HEK293 (cell line): ENCODE data around the gene HECTD3.

Source experiments
- KLF1 ChIP-seq: fragments of 450-650 bp; formaldehyde crosslinking; IDR thresholded peaks from 2 replicates; pipeline ENCODE4 v1.5.1; 2016; ENCODE audit warnings: missing biosample characterization, missing genetic modification characterization
- MZF1 ChIP-seq: fragments of 450-650 bp; formaldehyde crosslinking; IDR thresholded peaks from 2 replicates; pipeline ENCODE4 v1.5.1; 2017; ENCODE audit warnings: missing biosample characterization, missing genetic modification characterization, borderline replicate concordance
- OVOL3 ChIP-seq: fragments of 450-650 bp; formaldehyde crosslinking; IDR thresholded peaks from 2 replicates; pipeline ENCODE4 v1.5.1; 2016; ENCODE audit warnings: missing biosample characterization, missing genetic modification characterization
- ZNF140 ChIP-seq: fragments of 450-650 bp; formaldehyde crosslinking; IDR thresholded peaks from 2 replicates; pipeline ENCODE4 v1.5.1; 2016; ENCODE audit warnings: missing biosample characterization, missing genetic modification characterization
- ZNF248 ChIP-seq: fragments of 450-650 bp; formaldehyde crosslinking; IDR thresholded peaks from 2 replicates; pipeline ENCODE4 v1.5.1; 2017; ENCODE audit warnings: missing biosample characterization, missing genetic modification characterization
- ZNF292 ChIP-seq: fragments of 450-650 bp; formaldehyde crosslinking; IDR thresholded peaks from 2 replicates; pipeline ENCODE4 v1.5.1; 2016; ENCODE audit warnings: low read depth, missing biosample characterization, missing genetic modification characterization, borderline replicate concordance
- ZNF555 ChIP-seq: fragments of 450-650 bp; formaldehyde crosslinking; conservative IDR thresholded peaks from 2 replicates; pipeline ENCODE4 v1.5.1; 2017; ENCODE audit warnings: missing biosample characterization, mild to moderate bottlenecking, missing genetic modification characterization, inconsistent platforms
- ZNF585B ChIP-seq: fragments of 450-650 bp; formaldehyde crosslinking; IDR thresholded peaks from 2 replicates; pipeline ENCODE4 v1.5.1; 2016; ENCODE audit warnings: missing biosample characterization, missing genetic modification characterization
- ZNF677 ChIP-seq: fragments of 450-650 bp; IDR thresholded peaks from 2 replicates; pipeline ENCODE4 v1.5.0; 2018; ENCODE audit warnings: missing biosample characterization, mild to moderate bottlenecking, missing genetic modification characterization, moderate library complexity
- ZNF707 ChIP-seq: fragments of 450-650 bp; formaldehyde crosslinking; IDR thresholded peaks from 2 replicates; pipeline ENCODE4 v1.5.1; 2016; ENCODE audit warnings: missing biosample characterization, missing genetic modification characterization
- ZSCAN16 ChIP-seq: fragments of 450-650 bp; formaldehyde crosslinking; IDR thresholded peaks from 2 replicates; pipeline ENCODE4 v1.5.1; 2016; ENCODE audit warnings: missing biosample characterization, missing genetic modification characterization
- ZXDB ChIP-seq: fragments of 450-650 bp; formaldehyde crosslinking; IDR thresholded peaks from 2 replicates; pipeline ENCODE4 v1.5.1; 2016; ENCODE audit warnings: missing biosample characterization, missing genetic modification characterization
- TF ChIP-seq, protein P1 (sequence below): fragments of 450-650 bp; formaldehyde crosslinking; IDR thresholded peaks from 2 replicates; pipeline ENCODE4 v1.5.1; 2016; ENCODE audit warnings: missing biosample characterization, missing genetic modification characterization
- TF ChIP-seq, protein P2 (sequence below): fragments of 450-650 bp; formaldehyde crosslinking; IDR thresholded peaks from 2 replicates; pipeline ENCODE4 v1.5.1; 2016; ENCODE audit warnings: missing biosample characterization, missing genetic modification characterization
- TF ChIP-seq, protein P3 (sequence below): fragments of 450-650 bp; formaldehyde crosslinking; IDR thresholded peaks from 2 replicates; pipeline ENCODE4 v1.5.1; 2017; ENCODE audit warnings: missing biosample characterization, missing genetic modification characterization
- TF ChIP-seq, protein P4 (sequence below): fragments of 450-650 bp; formaldehyde crosslinking; IDR thresholded peaks from 2 replicates; pipeline ENCODE4 v1.5.1; 2016; ENCODE audit warnings: missing biosample characterization, missing genetic modification characterization
- TF ChIP-seq, protein P5 (sequence below): fragments of 450-650 bp; formaldehyde crosslinking; IDR thresholded peaks from 2 replicates; pipeline ENCODE4 v1.5.1; 2016; ENCODE audit warnings: missing biosample characterization, missing genetic modification characterization, borderline replicate concordance
- TF ChIP-seq, protein P6 (sequence below): fragments of 450-650 bp; formaldehyde crosslinking; IDR thresholded peaks from 2 replicates; pipeline ENCODE4 v1.5.1; 2017; ENCODE audit warnings: missing biosample characterization, missing genetic modification characterization

HECTD3 gene

DNA sequence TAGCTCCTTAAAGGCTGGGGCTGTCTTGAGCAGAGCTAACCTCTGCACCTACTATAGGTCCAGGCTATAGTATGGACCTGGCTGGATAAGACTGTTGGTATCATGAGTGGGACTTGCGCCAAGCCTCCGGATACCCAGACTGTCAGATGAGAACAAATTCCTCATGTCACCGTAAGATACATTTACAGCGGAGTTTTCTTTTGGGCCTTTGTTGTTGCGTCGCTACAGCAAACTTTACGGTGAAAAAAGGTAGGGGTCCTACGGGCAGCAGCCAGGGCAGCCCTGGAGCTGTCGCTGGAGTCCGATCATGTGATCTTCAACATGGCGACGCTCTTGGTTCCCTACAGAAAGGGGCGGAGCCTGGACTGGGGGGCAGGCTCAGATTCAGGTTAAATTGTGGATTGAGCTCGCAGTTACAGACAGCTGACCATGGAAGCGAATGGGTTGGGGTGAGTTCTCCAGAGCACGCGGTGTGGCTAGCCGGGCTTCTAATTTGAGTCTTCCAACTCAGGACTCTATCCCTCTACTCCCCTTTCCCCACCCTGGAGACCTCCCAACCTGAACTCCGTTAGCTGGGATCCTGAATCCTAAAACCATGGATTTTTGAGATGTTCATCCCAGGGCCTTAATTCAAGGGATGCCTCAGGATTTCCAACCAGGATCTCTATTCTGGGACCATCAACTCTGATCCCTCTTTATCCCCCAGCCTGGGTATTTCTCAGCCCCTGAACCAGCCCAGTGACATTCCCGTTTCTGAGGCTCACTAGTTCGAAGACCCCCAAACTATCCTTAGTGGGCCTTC, 914 bp upstream of the HECTD3 start, which contains the start of gene UROD (continued):
- TF ChIP-seq, protein P1, sequence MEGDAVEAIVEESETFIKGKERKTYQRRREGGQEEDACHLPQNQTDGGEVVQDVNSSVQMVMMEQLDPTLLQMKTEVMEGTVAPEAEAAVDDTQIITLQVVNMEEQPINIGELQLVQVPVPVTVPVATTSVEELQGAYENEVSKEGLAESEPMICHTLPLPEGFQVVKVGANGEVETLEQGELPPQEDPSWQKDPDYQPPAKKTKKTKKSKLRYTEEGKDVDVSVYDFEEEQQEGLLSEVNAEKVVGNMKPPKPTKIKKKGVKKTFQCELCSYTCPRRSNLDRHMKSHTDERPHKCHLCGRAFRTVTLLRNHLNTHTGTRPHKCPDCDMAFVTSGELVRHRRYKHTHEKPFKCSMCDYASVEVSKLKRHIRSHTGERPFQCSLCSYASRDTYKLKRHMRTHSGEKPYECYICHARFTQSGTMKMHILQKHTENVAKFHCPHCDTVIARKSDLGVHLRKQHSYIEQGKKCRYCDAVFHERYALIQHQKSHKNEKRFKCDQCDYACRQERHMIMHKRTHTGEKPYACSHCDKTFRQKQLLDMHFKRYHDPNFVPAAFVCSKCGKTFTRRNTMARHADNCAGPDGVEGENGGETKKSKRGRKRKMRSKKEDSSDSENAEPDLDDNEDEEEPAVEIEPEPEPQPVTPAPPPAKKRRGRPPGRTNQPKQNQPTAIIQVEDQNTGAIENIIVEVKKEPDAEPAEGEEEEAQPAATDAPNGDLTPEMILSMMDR, result no peak
- TF ChIP-seq, protein P2, sequence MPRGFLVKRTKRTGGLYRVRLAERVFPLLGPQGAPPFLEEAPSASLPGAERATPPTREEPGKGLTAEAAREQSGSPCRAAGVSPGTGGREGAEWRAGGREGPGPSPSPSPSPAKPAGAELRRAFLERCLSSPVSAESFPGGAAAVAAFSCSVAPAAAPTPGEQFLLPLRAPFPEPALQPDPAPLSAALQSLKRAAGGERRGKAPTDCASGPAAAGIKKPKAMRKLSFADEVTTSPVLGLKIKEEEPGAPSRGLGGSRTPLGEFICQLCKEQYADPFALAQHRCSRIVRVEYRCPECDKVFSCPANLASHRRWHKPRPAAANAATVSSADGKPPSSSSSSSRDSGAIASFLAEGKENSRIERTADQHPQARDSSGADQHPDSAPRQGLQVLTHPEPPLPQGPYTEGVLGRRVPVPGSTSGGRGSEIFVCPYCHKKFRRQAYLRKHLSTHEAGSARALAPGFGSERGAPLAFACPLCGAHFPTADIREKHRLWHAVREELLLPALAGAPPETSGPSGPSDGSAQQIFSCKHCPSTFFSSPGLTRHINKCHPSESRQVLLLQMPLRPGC (tag by site-specific recombination), result no peak
- no peak for TF ChIP-seq ZNF248 (tag by site-specific recombination)
- TF ChIP-seq, protein P3, sequence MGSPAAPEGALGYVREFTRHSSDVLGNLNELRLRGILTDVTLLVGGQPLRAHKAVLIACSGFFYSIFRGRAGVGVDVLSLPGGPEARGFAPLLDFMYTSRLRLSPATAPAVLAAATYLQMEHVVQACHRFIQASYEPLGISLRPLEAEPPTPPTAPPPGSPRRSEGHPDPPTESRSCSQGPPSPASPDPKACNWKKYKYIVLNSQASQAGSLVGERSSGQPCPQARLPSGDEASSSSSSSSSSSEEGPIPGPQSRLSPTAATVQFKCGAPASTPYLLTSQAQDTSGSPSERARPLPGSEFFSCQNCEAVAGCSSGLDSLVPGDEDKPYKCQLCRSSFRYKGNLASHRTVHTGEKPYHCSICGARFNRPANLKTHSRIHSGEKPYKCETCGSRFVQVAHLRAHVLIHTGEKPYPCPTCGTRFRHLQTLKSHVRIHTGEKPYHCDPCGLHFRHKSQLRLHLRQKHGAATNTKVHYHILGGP (tag by site-specific recombination), result no peak
- TF ChIP-seq, protein P4, sequence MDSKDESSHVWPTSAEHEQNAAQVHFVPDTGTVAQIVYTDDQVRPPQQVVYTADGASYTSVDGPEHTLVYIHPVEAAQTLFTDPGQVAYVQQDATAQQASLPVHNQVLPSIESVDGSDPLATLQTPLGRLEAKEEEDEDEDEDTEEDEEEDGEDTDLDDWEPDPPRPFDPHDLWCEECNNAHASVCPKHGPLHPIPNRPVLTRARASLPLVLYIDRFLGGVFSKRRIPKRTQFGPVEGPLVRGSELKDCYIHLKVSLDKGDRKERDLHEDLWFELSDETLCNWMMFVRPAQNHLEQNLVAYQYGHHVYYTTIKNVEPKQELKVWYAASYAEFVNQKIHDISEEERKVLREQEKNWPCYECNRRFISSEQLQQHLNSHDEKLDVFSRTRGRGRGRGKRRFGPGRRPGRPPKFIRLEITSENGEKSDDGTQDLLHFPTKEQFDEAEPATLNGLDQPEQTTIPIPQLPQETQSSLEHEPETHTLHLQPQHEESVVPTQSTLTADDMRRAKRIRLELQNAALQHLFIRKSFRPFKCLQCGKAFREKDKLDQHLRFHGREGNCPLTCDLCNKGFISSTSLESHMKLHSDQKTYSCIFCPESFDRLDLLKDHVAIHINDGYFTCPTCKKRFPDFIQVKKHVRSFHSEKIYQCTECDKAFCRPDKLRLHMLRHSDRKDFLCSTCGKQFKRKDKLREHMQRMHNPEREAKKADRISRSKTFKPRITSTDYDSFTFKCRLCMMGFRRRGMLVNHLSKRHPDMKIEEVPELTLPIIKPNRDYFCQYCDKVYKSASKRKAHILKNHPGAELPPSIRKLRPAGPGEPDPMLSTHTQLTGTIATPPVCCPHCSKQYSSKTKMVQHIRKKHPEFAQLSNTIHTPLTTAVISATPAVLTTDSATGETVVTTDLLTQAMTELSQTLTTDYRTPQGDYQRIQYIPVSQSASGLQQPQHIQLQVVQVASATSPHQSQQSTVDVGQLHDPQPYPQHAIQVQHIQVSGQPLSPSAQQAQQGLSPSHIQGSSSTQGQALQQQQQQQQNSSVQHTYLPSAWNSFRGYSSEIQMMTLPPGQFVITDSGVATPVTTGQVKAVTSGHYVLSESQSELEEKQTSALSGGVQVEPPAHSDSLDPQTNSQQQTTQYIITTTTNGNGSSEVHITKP (tag by site-specific recombination), result peak; percentile 73; the same call in 1 of the 2 replicates
- peak; percentile 72; the same call in 1 of the 2 replicates for TF ChIP-seq MZF1 (tag by site-specific recombination)
- TF ChIP-seq ZXDB, result peak; percentile 54
- TF ChIP-seq, protein P5, sequence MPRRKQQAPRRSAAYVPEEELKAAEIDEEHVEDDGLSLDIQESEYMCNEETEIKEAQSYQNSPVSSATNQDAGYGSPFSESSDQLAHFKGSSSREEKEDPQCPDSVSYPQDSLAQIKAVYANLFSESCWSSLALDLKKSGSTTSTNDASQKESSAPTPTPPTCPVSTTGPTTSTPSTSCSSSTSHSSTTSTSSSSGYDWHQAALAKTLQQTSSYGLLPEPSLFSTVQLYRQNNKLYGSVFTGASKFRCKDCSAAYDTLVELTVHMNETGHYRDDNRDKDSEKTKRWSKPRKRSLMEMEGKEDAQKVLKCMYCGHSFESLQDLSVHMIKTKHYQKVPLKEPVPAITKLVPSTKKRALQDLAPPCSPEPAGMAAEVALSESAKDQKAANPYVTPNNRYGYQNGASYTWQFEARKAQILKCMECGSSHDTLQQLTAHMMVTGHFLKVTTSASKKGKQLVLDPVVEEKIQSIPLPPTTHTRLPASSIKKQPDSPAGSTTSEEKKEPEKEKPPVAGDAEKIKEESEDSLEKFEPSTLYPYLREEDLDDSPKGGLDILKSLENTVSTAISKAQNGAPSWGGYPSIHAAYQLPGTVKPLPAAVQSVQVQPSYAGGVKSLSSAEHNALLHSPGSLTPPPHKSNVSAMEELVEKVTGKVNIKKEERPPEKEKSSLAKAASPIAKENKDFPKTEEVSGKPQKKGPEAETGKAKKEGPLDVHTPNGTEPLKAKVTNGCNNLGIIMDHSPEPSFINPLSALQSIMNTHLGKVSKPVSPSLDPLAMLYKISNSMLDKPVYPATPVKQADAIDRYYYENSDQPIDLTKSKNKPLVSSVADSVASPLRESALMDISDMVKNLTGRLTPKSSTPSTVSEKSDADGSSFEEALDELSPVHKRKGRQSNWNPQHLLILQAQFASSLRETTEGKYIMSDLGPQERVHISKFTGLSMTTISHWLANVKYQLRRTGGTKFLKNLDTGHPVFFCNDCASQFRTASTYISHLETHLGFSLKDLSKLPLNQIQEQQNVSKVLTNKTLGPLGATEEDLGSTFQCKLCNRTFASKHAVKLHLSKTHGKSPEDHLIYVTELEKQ, result no peak
- TF ChIP-seq ZNF292 (tag by site-specific recombination), result no peak
- no peak for TF ChIP-seq ZNF585B (tag by site-specific recombination)
- TF ChIP-seq ZNF555 (tag by site-specific recombination), result no peak
- TF ChIP-seq ZNF677 (tag by site-specific recombination), result no peak
- no peak for TF ChIP-seq OVOL3 (tag by site-specific recombination)
- TF ChIP-seq, protein P6, sequence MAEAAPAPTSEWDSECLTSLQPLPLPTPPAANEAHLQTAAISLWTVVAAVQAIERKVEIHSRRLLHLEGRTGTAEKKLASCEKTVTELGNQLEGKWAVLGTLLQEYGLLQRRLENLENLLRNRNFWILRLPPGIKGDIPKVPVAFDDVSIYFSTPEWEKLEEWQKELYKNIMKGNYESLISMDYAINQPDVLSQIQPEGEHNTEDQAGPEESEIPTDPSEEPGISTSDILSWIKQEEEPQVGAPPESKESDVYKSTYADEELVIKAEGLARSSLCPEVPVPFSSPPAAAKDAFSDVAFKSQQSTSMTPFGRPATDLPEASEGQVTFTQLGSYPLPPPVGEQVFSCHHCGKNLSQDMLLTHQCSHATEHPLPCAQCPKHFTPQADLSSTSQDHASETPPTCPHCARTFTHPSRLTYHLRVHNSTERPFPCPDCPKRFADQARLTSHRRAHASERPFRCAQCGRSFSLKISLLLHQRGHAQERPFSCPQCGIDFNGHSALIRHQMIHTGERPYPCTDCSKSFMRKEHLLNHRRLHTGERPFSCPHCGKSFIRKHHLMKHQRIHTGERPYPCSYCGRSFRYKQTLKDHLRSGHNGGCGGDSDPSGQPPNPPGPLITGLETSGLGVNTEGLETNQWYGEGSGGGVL (tag by site-specific recombination), result no peak; the same call in 1 of the 2 replicates
- no peak for TF ChIP-seq ZNF140
- 0 out of 2 replicates have a peak, but pooled peaks have one; percentile 11 for TF ChIP-seq KLF1 (tag by site-specific recombination)
- TF ChIP-seq ZSCAN16, result peak; percentile 86
- TF ChIP-seq ZNF707, result no peak
